NB4 (cell line): ENCODE measurements around the gene NOC4L.

Experiments used
- CTCF ChIP-seq: IDR thresholded peaks from one replicate; pipeline ENCODE4 v1.5.1; 2012; ENCODE audit warnings: low read depth, low read length
- MYC ChIP-seq: IDR thresholded peaks from 2 replicates; pipeline ENCODE4 v1.6.1; 2011; ENCODE audit warnings: low read depth, low read length
- POLR2A ChIP-seq: IDR thresholded peaks from 2 replicates; pipeline ENCODE4 v1.6.1; 2011; ENCODE audit warnings: mild to moderate bottlenecking; ENCODE audit not compliant: insufficient read length; ENCODE audit errors: extremely low read depth

GRCh38 chr12:132140501-132140900, 3.8 kb upstream of the NOC4L start:
- TF ChIP-seq POLR2A (no peak), CTCF (no peak), MYC (no peak)
